GM12878 (cell line): ENCODE data around the gene UBAP1.

Source experiments
- BACH1 ChIP-seq: fragments of 450-650 bp; IDR thresholded peaks from 2 replicates; pipeline ENCODE4 v1.6.1; 2017; ENCODE audit warnings: mild to moderate bottlenecking, borderline replicate concordance
- PML ChIP-seq: IDR thresholded peaks from 2 replicates; pipeline ENCODE4 v1.6.1; 2012; ENCODE audit warnings: low read length, inconsistent platforms

DNA sequence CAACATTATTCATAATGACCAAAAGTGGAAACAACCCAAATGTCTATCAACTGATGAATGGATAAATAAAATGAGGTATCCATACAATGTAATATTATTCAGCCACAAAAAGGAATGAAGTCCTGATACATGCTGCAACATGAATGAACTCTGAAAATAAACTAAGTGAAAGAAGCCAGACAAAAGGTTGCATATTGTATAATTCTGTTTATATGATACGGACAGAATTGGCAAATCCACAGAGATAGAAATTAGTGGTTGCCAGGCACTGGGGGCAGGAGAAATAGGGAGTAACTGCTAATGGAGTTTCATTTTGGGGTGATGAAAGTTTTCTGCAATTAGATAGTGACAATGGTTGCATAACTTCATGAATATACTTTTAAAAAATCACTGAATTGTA lies 103.3 kb downstream of the UBAP1 start:
- no peak for TF ChIP-seq BACH1
- TF ChIP-seq PML = no peak
